HG03095 (cell line): ENCODE results near the gene GRIA1.
"Not testable (repeated sequence)": the region's sequence is repeated elsewhere in the genome, so short reads cannot be mapped to it uniquely, and the experiment has no call there.

ENCODE experiments used
- ATAC-seq: cut with Tn5 transposase; IDR thresholded peaks from one replicate; pipeline ENCODE4 v1.9.1; 2021; ENCODE audit warnings: moderate library complexity; ENCODE audit not compliant: unreplicated experiment

Gene GRIA1

GRCh38 chr5:153816870-153817269, 326.4 kb downstream of the GRIA1 start:
- ATAC-seq = no peak

GRCh38 chr5:153818626-153819025, 328.2 kb downstream of the GRIA1 start:
- no peak for ATAC-seq

GRCh38 chr5:153823036-153823435, 332.6 kb downstream of the GRIA1 start:
- no peak for ATAC-seq

GRCh38 chr5:153824909-153825308, 334.4 kb downstream of the GRIA1 start:
- no peak for ATAC-seq

GRCh38 chr5:153827397-153827796, 336.9 kb downstream of the GRIA1 start:
- ATAC-seq = no peak

- no peak for ATAC-seq
Observed at GRCh38 chr5:153829510-153830065, 339.1 kb downstream of the GRIA1 start.

GRCh38 chr5:153831973-153832372, 341.5 kb downstream of the GRIA1 start:
- peak; percentile 90 for ATAC-seq

- no peak for ATAC-seq
Observed at GRCh38 chr5:153835891-153836515, 345.5 kb downstream of the GRIA1 start.

- not testable (repeated sequence) for ATAC-seq
Observed at GRCh38 chr5:153849303-153850113, 359.0 kb downstream of the GRIA1 start.

DNA sequence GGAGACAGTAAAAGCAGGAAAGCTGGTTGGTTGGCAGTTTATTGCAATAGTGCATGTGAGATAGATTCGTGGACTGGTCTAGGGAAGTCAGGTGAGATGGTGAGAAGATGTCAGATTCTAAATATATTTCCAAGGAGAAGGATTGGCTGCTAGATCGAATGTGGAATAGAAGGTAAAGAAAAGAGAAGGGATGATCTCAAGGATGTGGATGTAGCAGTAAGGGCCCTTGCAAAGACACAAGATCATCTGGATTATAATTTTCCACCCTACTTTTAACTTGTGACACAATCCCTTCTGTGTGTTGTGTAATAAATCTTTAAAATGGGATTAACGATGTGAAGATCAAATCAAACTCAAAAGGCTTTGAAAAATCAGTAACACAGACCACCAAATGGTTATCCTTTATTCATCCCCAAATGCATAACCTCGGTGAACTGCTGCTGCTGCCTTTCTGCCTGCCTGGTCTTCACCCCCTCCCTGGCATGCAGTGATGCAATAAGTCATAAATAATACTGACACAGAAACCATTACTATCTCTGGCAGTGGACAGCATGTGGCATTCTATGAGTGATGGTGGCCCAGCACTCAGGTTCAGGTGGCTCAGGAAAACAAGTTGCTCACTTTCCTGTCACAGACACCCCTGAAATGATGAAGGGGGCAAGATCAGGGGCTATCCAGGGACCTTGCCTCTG, 369.9 kb downstream of the GRIA1 start:
- ATAC-seq = no peak

DNA sequence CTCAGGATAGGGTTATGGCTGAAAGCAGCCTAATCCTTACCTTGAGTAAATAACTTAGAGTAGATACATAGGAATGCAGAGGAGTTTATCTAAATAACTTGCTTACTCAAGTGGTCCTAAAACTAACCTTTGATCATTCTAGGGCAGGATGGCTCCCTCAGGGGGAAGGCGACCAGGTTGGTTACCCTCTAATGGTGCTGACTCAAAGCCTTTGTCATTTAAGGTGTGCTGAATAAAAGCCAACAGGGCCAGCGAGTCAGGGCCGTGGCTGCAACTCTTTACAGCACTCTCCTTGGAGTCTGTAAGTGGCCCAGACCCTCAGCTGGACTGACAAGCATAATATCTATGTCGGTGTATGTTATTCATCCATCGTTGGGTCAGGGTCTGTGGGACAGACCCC, 372.4 kb downstream of the GRIA1 start:
- not testable (repeated sequence) for ATAC-seq
